Neural cell (in vitro differentiated cells): ENCODE results near the gene FMN2. TPM values are rescaled to one million over a fixed set of nuclear protein-coding genes. Genes with fewer than 3 reads are reported as not detected.

ENCODE experiments used
- H2AFZ ChIP-seq: fragments of 200-600, 300-800 bp; sonication (generic), shearing (Covaris generic); 2 replicates; pipeline ENCODE4 v1.6.0; 2014; ENCODE audit warnings: low read depth, mild to moderate bottlenecking, antibody characterized with exemption, low read length, moderate library complexity
- H3F3A ChIP-seq: fragments of 200-600 bp; shearing (Covaris generic); 2 replicates; pipeline ENCODE4 v1.6.1; 2016; ENCODE audit warnings: mild to moderate bottlenecking, moderate library complexity, mixed read lengths, antibody characterized with exemption, low read length; ENCODE audit not compliant: insufficient read depth, poor library complexity, severe bottlenecking
- H3K27ac ChIP-seq: fragments of 200-600, 300-800 bp; sonication (generic), shearing (Covaris generic); 2 replicates; pipeline ENCODE4 v1.5.1; 2014; ENCODE audit warnings: mild to moderate bottlenecking, low read length, moderate library complexity
- H3K27me3 ChIP-seq: fragments of 300-800, 200-600 bp; sonication (generic), shearing (Covaris generic); 2 replicates; pipeline ENCODE4 v1.6.0; 2014; ENCODE audit warnings: mild to moderate bottlenecking, low read depth, low read length, moderate library complexity; ENCODE audit not compliant: insufficient read depth
- H3K36me3 ChIP-seq: fragments of 300-800, 200-600 bp; sonication (generic), shearing (Covaris generic); 2 replicates; pipeline ENCODE4 v1.5.1; 2014; ENCODE audit warnings: mild to moderate bottlenecking, antibody characterized with exemption, low read length, moderate library complexity; ENCODE audit not compliant: insufficient read depth
- H3K4me2 ChIP-seq: fragments of 300-800, 200-600 bp; sonication (generic), shearing (Covaris generic); 2 replicates; pipeline ENCODE4 v1.6.0; 2014; ENCODE audit warnings: mild to moderate bottlenecking, low read length
- H3K4me3 ChIP-seq: fragments of 300-800, 200-600 bp; sonication (generic), shearing (Covaris generic); 2 replicates; pipeline ENCODE4 v1.5.1; 2014; ENCODE audit warnings: mild to moderate bottlenecking, low read length, moderate library complexity
- H3K79me2 ChIP-seq: fragments of 200-600 bp; shearing (Covaris generic); replicated peaks from 2 replicates; pipeline ENCODE4 v1.6.0; 2014; ENCODE audit warnings: mild to moderate bottlenecking, low read length, moderate library complexity; ENCODE audit not compliant: insufficient read depth
- H3K9ac ChIP-seq: fragments of 300-800, 200-600 bp; sonication (generic), shearing (Covaris generic); 2 replicates; pipeline ENCODE4 v1.6.1; 2016; ENCODE audit warnings: mild to moderate bottlenecking, low read length, mixed read lengths
- H3K9me2 ChIP-seq: fragments of 200-600 bp; shearing (Covaris generic); 2 replicates; pipeline ENCODE4 v1.6.1; 2016; ENCODE audit warnings: mild to moderate bottlenecking, low read length, mixed read lengths; ENCODE audit not compliant: insufficient read depth
- H3K9me3 ChIP-seq: fragments of 200-600, 300-800 bp; sonication (generic), shearing (Covaris generic); 2 replicates; pipeline ENCODE4 v1.6.1; 2016; ENCODE audit warnings: mild to moderate bottlenecking, mixed run types, low read length, moderate library complexity, mixed read lengths
- H4K20me1 ChIP-seq: fragments of 200-600 bp; shearing (Covaris generic); 2 replicates; pipeline ENCODE4 v1.6.1; 2016; ENCODE audit warnings: mild to moderate bottlenecking, mixed run types; ENCODE audit not compliant: insufficient read depth
- CTCF ChIP-seq: fragments of 450-650 bp; IDR thresholded peaks from 2 replicates; pipeline ENCODE4 v1.5.1; 2014; ENCODE audit warnings: antibody characterized with exemption, mild to moderate bottlenecking, moderate library complexity; ENCODE audit not compliant: poor library complexity, severe bottlenecking
- EP300 ChIP-seq: fragments of 450-650 bp; conservative IDR thresholded peaks from 2 replicates; pipeline ENCODE4 v1.6.1; 2014; ENCODE audit warnings: antibody characterized with exemption, mild to moderate bottlenecking, moderate library complexity; ENCODE audit not compliant: poor library complexity, severe bottlenecking
- EZH2 ChIP-seq: fragments of 200-600, 300-800 bp; shearing (Covaris generic), sonication (generic); IDR thresholded peaks from 2 replicates; pipeline ENCODE4 v1.6.1; 2014; ENCODE audit warnings: antibody characterized with exemption, low read length, borderline replicate concordance, mild to moderate bottlenecking; ENCODE audit not compliant: insufficient read depth, poor library complexity, severe bottlenecking
- MXI1 ChIP-seq: fragments of 450-650 bp; conservative IDR thresholded peaks from 2 replicates; pipeline ENCODE4 v1.6.1; 2014; ENCODE audit warnings: antibody characterized with exemption, mild to moderate bottlenecking; ENCODE audit not compliant: poor library complexity, severe bottlenecking
- POLR2AphosphoS5 ChIP-seq: IDR thresholded peaks from 2 replicates; pipeline ENCODE4 v1.6.1; 2012
- RAD21 ChIP-seq: fragments of 450-650 bp; conservative IDR thresholded peaks from 2 replicates; pipeline ENCODE4 v1.6.1; 2014; ENCODE audit warnings: antibody characterized with exemption, mild to moderate bottlenecking, moderate library complexity
- REST ChIP-seq: IDR thresholded peaks from 2 replicates; pipeline ENCODE4 v1.6.1; 2012; ENCODE audit warnings: borderline replicate concordance
- SMC3 ChIP-seq: fragments of 450-650 bp; conservative IDR thresholded peaks from 2 replicates; pipeline ENCODE4 v1.6.1; 2014; ENCODE audit warnings: antibody characterized with exemption, mild to moderate bottlenecking, moderate library complexity; ENCODE audit not compliant: poor library complexity
- TAF1 ChIP-seq: IDR thresholded peaks from 2 replicates; pipeline ENCODE4 v1.6.1; 2012; ENCODE audit warnings: low read depth
- polyA plus RNA-seq: library from polyadenylated mRNA; depleted of rRNA; stranded (reverse); fragments of >200 nt; gene quantifications from 2 replicates; pipeline ENCODE4 v1.2.3, GENCODE V29; 2014

The FMN2 gene
- polyA plus RNA-seq, 1 donor from 2014 or later, result 23.9 TPM

- H3K4me3 ChIP-seq, result no peak overlapping the region
- no peak overlapping the region for H3K9ac ChIP-seq
- no peak overlapping the region for H3K27ac ChIP-seq
- H3K4me2 ChIP-seq, result no peak overlapping the region
- no peaks in the 10 kb centered on the region for H3K9me2 ChIP-seq
- TF ChIP-seq MXI1 (no peak), EZH2 (no peak), CTCF (no peak), REST (no peak), TAF1 (no peak), RAD21 (no peak), SMC3 (no peak), EP300 (no peak), POLR2AphosphoS5 (no peak)
- no peaks in the 10 kb centered on the region for H3K27me3 ChIP-seq
- H4K20me1 ChIP-seq, result no peaks in the 10 kb centered on the region
- H3F3A ChIP-seq, result no peaks in the 10 kb centered on the region
- no peak overlapping the region for H2AFZ ChIP-seq
- no peaks in the 10 kb centered on the region for H3K9me3 ChIP-seq
- H3K36me3 ChIP-seq, result no peaks in the 10 kb centered on the region
- H3K79me2 ChIP-seq, result no peaks in the 10 kb centered on the region
These were observed 350.0 kb downstream of the FMN2 start for GRCh38 chr1:240441669-240442068.

GRCh38 chr1:240445369-240445768, 353.7 kb downstream of the FMN2 start:
- no peaks in the 10 kb centered on the region for H3K79me2 ChIP-seq
- no peak overlapping the region for H3K27ac ChIP-seq
- no peak overlapping the region for H3K4me2 ChIP-seq
- TF ChIP-seq EP300 (no peak), POLR2AphosphoS5 (no peak), SMC3 (no peak)
- H3K9me2 ChIP-seq, result no peaks in the 10 kb centered on the region
- no peaks in the 10 kb centered on the region for H3K36me3 ChIP-seq
- H3K9me3 ChIP-seq, result no peaks in the 10 kb centered on the region
- H2AFZ ChIP-seq, result no peak overlapping the region
- no peaks in the 10 kb centered on the region for H3K27me3 ChIP-seq
- no peak overlapping the region for H3K9ac ChIP-seq
- no peaks in the 10 kb centered on the region for H4K20me1 ChIP-seq
- H3K4me3 ChIP-seq, result no peak overlapping the region
- no peaks in the 10 kb centered on the region for H3F3A ChIP-seq
